Vagina (tissue), 2 donors: ENCODE data around the gene HTD2.

Source experiments
- CTCF ChIP-seq, 3 experiments: fragments of 450-650 bp in 2 of 3; fragments of 200-600 bp in 1 of 3; sonication (generic) in 1 of 3; IDR thresholded peaks; one replicate each; pipeline ENCODE4 v1.5.1; 2017 to 2019; ENCODE audit warnings: antibody characterized with exemption in 3 of 3, mild to moderate bottlenecking in 2 of 3, moderate library complexity in 2 of 3
- POLR2A ChIP-seq, 2 donors: fragments of 450-650 bp; IDR thresholded peaks; one replicate each; pipeline ENCODE4 v1.6.1; 2017; ENCODE audit warnings: antibody characterized with exemption in 2 of 2, mild to moderate bottlenecking in 2 of 2, moderate library complexity in 2 of 2
- POLR2AphosphoS5 ChIP-seq, 2 donors: sonication (generic); formaldehyde crosslinking; IDR thresholded peaks; one replicate each; pipeline ENCODE4 v1.9.0; 2017; ENCODE audit warnings: antibody characterized with exemption in 2 of 2, mild to moderate bottlenecking in 2 of 2, low read depth in 1 of 2; ENCODE audit not compliant: insufficient read depth in 1 of 2

- no peak for TF ChIP-seq CTCF (IDR thresholded peaks at IDR 0.05)
- TF ChIP-seq POLR2A (IDR thresholded peaks at IDR 0.05) = no peak
- TF ChIP-seq POLR2AphosphoS5 (IDR thresholded peaks at IDR 0.05; ENCODE audit: insufficient read depth in 1 of 2, low read depth in 1 of 2) = no peak
Observed at GRCh38 chr3:58260733-58261132, 45.6 kb upstream of the HTD2 start.
